Neural progenitor cell (in vitro differentiated cells): ENCODE results near the gene ASNSD1. TPM values are rescaled to one million over a fixed set of nuclear protein-coding genes. Genes with fewer than 3 reads are reported as not detected.

ENCODE experiments used
- DNase-seq: peaks from one replicate; pipeline ENCODE4 v3.0.0-alpha.2; 2016; ENCODE audit warnings: low spot score
- H2AFZ ChIP-seq: fragments of 200-600 bp; sonication (generic); replicated peaks from 2 replicates; pipeline ENCODE4 v1.6.1; 2016; ENCODE audit warnings: antibody characterized with exemption
- H3F3A ChIP-seq: fragments of 200-600 bp; sonication (generic); 2 replicates; pipeline ENCODE4 v1.6.1; 2016; ENCODE audit warnings: antibody characterized with exemption, low read depth
- H3K27ac ChIP-seq: fragments of 200-600 bp; sonication (generic); 2 replicates; pipeline ENCODE4 v1.5.1; 2016; ENCODE audit warnings: mild to moderate bottlenecking
- H3K27me3 ChIP-seq: fragments of 200-600 bp; sonication (generic); 2 replicates; pipeline ENCODE4 v1.6.1; 2016; ENCODE audit warnings: mild to moderate bottlenecking, moderate library complexity
- H3K36me3 ChIP-seq: fragments of 200-600 bp; sonication (generic); 2 replicates; pipeline ENCODE4 v1.5.1; 2016
- H3K4me1 ChIP-seq: fragments of 200-600 bp; sonication (generic); 2 replicates; pipeline ENCODE4 v1.6.1; 2016; ENCODE audit warnings: mixed run types
- H3K4me2 ChIP-seq: fragments of 200-600 bp; sonication (generic); 2 replicates; pipeline ENCODE4 v1.6.1; 2016
- H3K4me3 ChIP-seq: fragments of 200-600 bp; sonication (generic); 2 replicates; pipeline ENCODE4 v1.5.1; 2016
- H3K79me2 ChIP-seq: fragments of 200-600 bp; sonication (generic); 2 replicates; pipeline ENCODE4 v1.6.1; 2016; ENCODE audit warnings: low read depth
- H3K9ac ChIP-seq: fragments of 200-600 bp; sonication (generic); 2 replicates; pipeline ENCODE4 v1.6.1; 2016
- H3K9me3 ChIP-seq: fragments of 200-600 bp; sonication (generic); 2 replicates; pipeline ENCODE4 v1.5.1; 2016; ENCODE audit warnings: low read depth
- H4K20me1 ChIP-seq: fragments of 200-600 bp; sonication (generic); 2 replicates; pipeline ENCODE4 v1.6.1; 2016; ENCODE audit warnings: low read depth
- H3K27ac Mint-ChIP-seq: 3 replicates; pipeline ENCODE4 v1.8.0; 2021; ENCODE audit warnings: mixed read lengths
- H3K27me3 Mint-ChIP-seq: 2 replicates; pipeline ENCODE4 v1.8.0; 2022; ENCODE audit warnings: low read depth, mild to moderate bottlenecking, inconsistent platforms, moderate library complexity, mixed read lengths; ENCODE audit not compliant: insufficient read depth
- H3K36me3 Mint-ChIP-seq: 3 replicates; pipeline ENCODE4 v1.8.0; 2021; ENCODE audit warnings: mixed read lengths
- H3K4me1 Mint-ChIP-seq: 3 replicates; pipeline ENCODE4 v1.8.0; 2021; ENCODE audit warnings: mixed read lengths
- H3K4me3 Mint-ChIP-seq: 3 replicates; pipeline ENCODE4 v1.8.0; 2021; ENCODE audit warnings: mild to moderate bottlenecking, moderate library complexity, mixed read lengths
- H3K9me3 Mint-ChIP-seq: 3 replicates; pipeline ENCODE4 v1.8.0; 2020; ENCODE audit warnings: mixed read lengths
- CTCF ChIP-seq: fragments of 200-600 bp; sonication (generic); IDR thresholded peaks from 2 replicates; pipeline ENCODE4 v1.5.1; 2017; ENCODE audit warnings: antibody characterized with exemption, mild to moderate bottlenecking
- EZH2 ChIP-seq: fragments of 200-600 bp; sonication (generic); IDR thresholded peaks from 2 replicates; pipeline ENCODE4 v1.6.1; 2017; ENCODE audit warnings: antibody characterized with exemption, mild to moderate bottlenecking, moderate library complexity
- EZH2phosphoT487 ChIP-seq: fragments of 200-600 bp; sonication (generic); IDR thresholded peaks from 2 replicates; pipeline ENCODE4 v1.6.1; 2017; ENCODE audit warnings: antibody characterized with exemption
- total RNA-seq: library from RNA; depleted of rRNA; stranded (reverse); fragments of >200 nt; gene quantifications from 2 replicates; pipeline ENCODE4 v1.2.3, GENCODE V29; 2015; ENCODE audit warnings: low replicate concordance

The ASNSD1 gene
- total RNA-seq, 1 donor from 2014 or later, result 100 TPM

- Histone ChIP-seq H3K79me2 (no peaks in the 10 kb centered on the region), H4K20me1 (no peaks in the 10 kb centered on the region), H3K36me3 (no peaks in the 10 kb centered on the region), H3K9me3 (no peaks in the 10 kb centered on the region), H3K27ac (no peak overlapping the region), H3K27me3 (no peaks in the 10 kb centered on the region), H2AFZ (no peak overlapping the region), H3K4me2 (no peak overlapping the region), H3K4me1 (no peaks in the 10 kb centered on the region), H3K4me3 (no peak overlapping the region), H3F3A (no peaks in the 10 kb centered on the region), H3K9ac (no peak overlapping the region)
- no peak for TF ChIP-seq CTCF
- Mint-ChIP-seq H3K9me3 (no peaks in the 10 kb centered on the region), H3K36me3 (no peaks in the 10 kb centered on the region), H3K27me3 (no peaks in the 10 kb centered on the region), H3K27ac (no peak overlapping the region), H3K4me1 (no peaks in the 10 kb centered on the region), H3K4me3 (no peak overlapping the region)
- no peak for DNase-seq
Measured at GRCh38 chr2:189631849-189632248, 29.4 kb upstream of the ASNSD1 start.

- no peaks in the 10 kb centered on the region for H3F3A ChIP-seq
- H4K20me1 ChIP-seq, result no peaks in the 10 kb centered on the region
- peak overlapping the region; percentile 14 for H2AFZ ChIP-seq
- no peak overlapping the region for H3K9ac ChIP-seq
- Mint-ChIP-seq H3K4me3 (no peak overlapping the region), H3K27me3 (peaks cover 2% of the 10 kb centered on the region), H3K9me3 (no peaks in the 10 kb centered on the region), H3K36me3 (no peaks in the 10 kb centered on the region), H3K27ac (no peak overlapping the region), H3K4me1 (no peaks in the 10 kb centered on the region)
- no peaks in the 10 kb centered on the region for H3K36me3 ChIP-seq
- no peaks in the 10 kb centered on the region for H3K4me1 ChIP-seq
- H3K27me3 ChIP-seq, result no peaks in the 10 kb centered on the region
- no peaks in the 10 kb centered on the region for H3K9me3 ChIP-seq
- no peak overlapping the region for H3K4me2 ChIP-seq
- H3K4me3 ChIP-seq, result no peak overlapping the region
- no peaks in the 10 kb centered on the region for H3K79me2 ChIP-seq
- H3K27ac ChIP-seq, result no peak overlapping the region
- TF ChIP-seq CTCF (peak; percentile 53), EZH2 (no peak), EZH2phosphoT487 (no peak)
- no peak for DNase-seq
Measured at GRCh38 chr2:189633392-189633811, 27.9 kb upstream of the ASNSD1 start.

- no peaks in the 10 kb centered on the region for H3K79me2 ChIP-seq
- H3K36me3 Mint-ChIP-seq, result no peaks in the 10 kb centered on the region
- no peaks in the 10 kb centered on the region for H3K4me1 ChIP-seq
- H3F3A ChIP-seq, result no peaks in the 10 kb centered on the region
- H2AFZ ChIP-seq, result no peak overlapping the region
- no peaks in the 10 kb centered on the region for H3K27me3 ChIP-seq
- H4K20me1 ChIP-seq, result no peaks in the 10 kb centered on the region
- DNase-seq, result no peak
- no peak overlapping the region for H3K4me3 ChIP-seq
- no peaks in the 10 kb centered on the region for H3K9me3 ChIP-seq
- H3K9me3 Mint-ChIP-seq, result no peaks in the 10 kb centered on the region
- H3K27ac ChIP-seq, result no peak overlapping the region
- no peak overlapping the region for H3K4me3 Mint-ChIP-seq
- H3K36me3 ChIP-seq, result no peaks in the 10 kb centered on the region
- H3K27me3 Mint-ChIP-seq, result peaks cover 2% of the 10 kb centered on the region
- no peak overlapping the region for H3K9ac ChIP-seq
- no peak overlapping the region for H3K27ac Mint-ChIP-seq
- no peak for TF ChIP-seq EZH2
- TF ChIP-seq CTCF, result no peak
- no peak for TF ChIP-seq EZH2phosphoT487
- no peak overlapping the region for H3K4me2 ChIP-seq
- no peaks in the 10 kb centered on the region for H3K4me1 Mint-ChIP-seq
Measured at GRCh38 chr2:189635353-189635752, 25.9 kb upstream of the ASNSD1 start.
